ENCODE results near the gene CLASRP. TPM values are rescaled to one million over a fixed set of nuclear protein-coding genes. Genes with fewer than 3 reads are reported as not detected.

The CLASRP gene
- total and polyA plus RNA-seq, 2 donors (not counting 1 experiment from before 2014, with no cell fraction given), result 12.1 to 15.7 TPM

GRCh38 chr19:45070861-45071544, 32.2 kb downstream of the CLASRP start:
- H3K36me3 ChIP-seq (ENCODE audit: control insufficient read depth, insufficient read depth, low read length), result peaks cover 36% of the 10 kb centered on the region
- H3K4me1 ChIP-seq (ENCODE audit: control insufficient read depth, extremely low read depth, insufficient read depth, low read length), result no peaks in the 10 kb centered on the region
- H3K27me3 ChIP-seq (ENCODE audit: control insufficient read depth, insufficient read depth, low read length), result no peaks in the 10 kb centered on the region
- no peak overlapping the region for H3K4me2 ChIP-seq (ENCODE audit: extremely low read depth, insufficient read depth, low read length)
- no peak for DNase-seq (ENCODE audit: low read depth in 2 of 2)
- H2AFZ ChIP-seq (ENCODE audit: low read length), result no peak overlapping the region
- no peak overlapping the region for H3K4me3 ChIP-seq (replicated peaks in 1 of 4; ENCODE audit: control extremely low read depth in 1 of 4, insufficient read depth in 1 of 4, low read depth in 3 of 4, low read length in 4 of 4)
- H3K9me3 ChIP-seq (ENCODE audit: control insufficient read depth, insufficient read depth, low read depth, low read length), result no peaks in the 10 kb centered on the region
- H3K9ac ChIP-seq (ENCODE audit: insufficient read depth, low read length), result no peak overlapping the region
- no peaks in the 10 kb centered on the region for H4K20me1 ChIP-seq (ENCODE audit: control insufficient read depth, extremely low read depth, insufficient read depth, low read length)
- TF ChIP-seq EZH2 (IDR thresholded peaks at IDR 0.05; ENCODE audit: low read length, missing control alignments) (no peak), CTCF (conservative IDR thresholded peaks at IDR 0.05 in 1 of 2, IDR thresholded peaks at IDR 0.05 in 1 of 2; ENCODE audit: low read depth in 1 of 2, low read length in 2 of 2) (no peak)
- H3K27ac ChIP-seq (ENCODE audit: insufficient read depth, low read length), result no peak overlapping the region
- H3K79me2 ChIP-seq (ENCODE audit: control insufficient read depth, insufficient read depth, low read length), result no peaks in the 10 kb centered on the region

GRCh38 chr19:45071545-45071938, 32.7 kb downstream of the CLASRP start:
- no peaks in the 10 kb centered on the region for H4K20me1 ChIP-seq (ENCODE audit: control insufficient read depth, extremely low read depth, insufficient read depth, low read length)
- no peak overlapping the region for H3K4me2 ChIP-seq (ENCODE audit: extremely low read depth, insufficient read depth, low read length)
- H3K36me3 ChIP-seq (ENCODE audit: control insufficient read depth, insufficient read depth, low read length), result peaks cover 35% of the 10 kb centered on the region
- H3K9ac ChIP-seq (ENCODE audit: insufficient read depth, low read length), result no peak overlapping the region
- H2AFZ ChIP-seq (ENCODE audit: low read length), result no peak overlapping the region
- H3K9me3 ChIP-seq (ENCODE audit: control insufficient read depth, insufficient read depth, low read depth, low read length), result no peaks in the 10 kb centered on the region
- no peaks in the 10 kb centered on the region for H3K79me2 ChIP-seq (ENCODE audit: control insufficient read depth, insufficient read depth, low read length)
- H3K4me1 ChIP-seq (ENCODE audit: control insufficient read depth, extremely low read depth, insufficient read depth, low read length), result no peaks in the 10 kb centered on the region
- no peak overlapping the region for H3K4me3 ChIP-seq (replicated peaks in 1 of 4; ENCODE audit: control extremely low read depth in 1 of 4, insufficient read depth in 1 of 4, low read depth in 3 of 4, low read length in 4 of 4)
- no peak for TF ChIP-seq EZH2 (IDR thresholded peaks at IDR 0.05; ENCODE audit: low read length, missing control alignments)
- no peak for TF ChIP-seq CTCF (conservative IDR thresholded peaks at IDR 0.05 in 1 of 2, IDR thresholded peaks at IDR 0.05 in 1 of 2; ENCODE audit: low read depth in 1 of 2, low read length in 2 of 2)
- H3K27ac ChIP-seq (ENCODE audit: insufficient read depth, low read length), result no peak overlapping the region
- no peaks in the 10 kb centered on the region for H3K27me3 ChIP-seq (ENCODE audit: control insufficient read depth, insufficient read depth, low read length)
- DNase-seq (ENCODE audit: low read depth in 2 of 2), result no peak

GRCh38 chr19:45071969-45072790, 33.3 kb downstream of the CLASRP start:
- Histone ChIP-seq H3K4me2 (ENCODE audit: extremely low read depth, insufficient read depth, low read length) (no peak overlapping the region), H3K27me3 (ENCODE audit: control insufficient read depth, insufficient read depth, low read length) (no peaks in the 10 kb centered on the region), H2AFZ (ENCODE audit: low read length) (no peak overlapping the region), H3K79me2 (ENCODE audit: control insufficient read depth, insufficient read depth, low read length) (no peaks in the 10 kb centered on the region), H4K20me1 (ENCODE audit: control insufficient read depth, extremely low read depth, insufficient read depth, low read length) (no peaks in the 10 kb centered on the region), H3K27ac (ENCODE audit: insufficient read depth, low read length) (no peak overlapping the region), H3K4me1 (ENCODE audit: control insufficient read depth, extremely low read depth, insufficient read depth, low read length) (no peaks in the 10 kb centered on the region), H3K9me3 (ENCODE audit: control insufficient read depth, insufficient read depth, low read depth, low read length) (no peaks in the 10 kb centered on the region), H3K36me3 (ENCODE audit: control insufficient read depth, insufficient read depth, low read length) (peaks cover 31% of the 10 kb centered on the region), H3K4me3 (replicated peaks in 1 of 4; ENCODE audit: control extremely low read depth in 1 of 4, insufficient read depth in 1 of 4, low read depth in 3 of 4, low read length in 4 of 4) (no peak overlapping the region), H3K9ac (ENCODE audit: insufficient read depth, low read length) (no peak overlapping the region)
- TF ChIP-seq EZH2 (IDR thresholded peaks at IDR 0.05; ENCODE audit: low read length, missing control alignments) (no peak), CTCF (conservative IDR thresholded peaks at IDR 0.05 in 1 of 2, IDR thresholded peaks at IDR 0.05 in 1 of 2; ENCODE audit: low read depth in 1 of 2, low read length in 2 of 2) (no peak)
- DNase-seq (ENCODE audit: low read depth in 2 of 2), result no peak
